Myocyte (in vitro differentiated cells): Measurements from ENCODE around the gene VPS37D. TPM values are rescaled to one million over a fixed set of nuclear protein-coding genes. Genes with fewer than 3 reads are reported as not detected.
"Not testable (repeated sequence)": the region's sequence is repeated elsewhere in the genome, so short reads cannot be mapped to it uniquely, and the experiment has no call there.

ENCODE experiments used
- DNase-seq: peaks from one replicate; pipeline ENCODE4 v3.0.0-alpha.2; 2012; ENCODE audit warnings: low read depth
- polyA plus RNA-seq: library from polyadenylated mRNA; unstranded; fragments of >200 nt; gene quantifications from one replicate; pipeline ENCODE4 v1.2.1, GENCODE V29; 2012; ENCODE audit warnings: missing spikeins
- total RNA-seq: library from RNA; depleted of rRNA; stranded (reverse); fragments of >200 nt; gene quantifications from 2 replicates; pipeline ENCODE4 v1.2.3, GENCODE V29; 2014

The VPS37D gene, protein sequence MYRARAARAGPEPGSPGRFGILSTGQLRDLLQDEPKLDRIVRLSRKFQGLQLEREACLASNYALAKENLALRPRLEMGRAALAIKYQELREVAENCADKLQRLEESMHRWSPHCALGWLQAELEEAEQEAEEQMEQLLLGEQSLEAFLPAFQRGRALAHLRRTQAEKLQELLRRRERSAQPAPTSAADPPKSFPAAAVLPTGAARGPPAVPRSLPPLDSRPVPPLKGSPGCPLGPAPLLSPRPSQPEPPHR
- 5.7 and 6.1 TPM in 2 replicates for total RNA-seq
- polyA plus RNA-seq, result 4.3 TPM

DNA sequence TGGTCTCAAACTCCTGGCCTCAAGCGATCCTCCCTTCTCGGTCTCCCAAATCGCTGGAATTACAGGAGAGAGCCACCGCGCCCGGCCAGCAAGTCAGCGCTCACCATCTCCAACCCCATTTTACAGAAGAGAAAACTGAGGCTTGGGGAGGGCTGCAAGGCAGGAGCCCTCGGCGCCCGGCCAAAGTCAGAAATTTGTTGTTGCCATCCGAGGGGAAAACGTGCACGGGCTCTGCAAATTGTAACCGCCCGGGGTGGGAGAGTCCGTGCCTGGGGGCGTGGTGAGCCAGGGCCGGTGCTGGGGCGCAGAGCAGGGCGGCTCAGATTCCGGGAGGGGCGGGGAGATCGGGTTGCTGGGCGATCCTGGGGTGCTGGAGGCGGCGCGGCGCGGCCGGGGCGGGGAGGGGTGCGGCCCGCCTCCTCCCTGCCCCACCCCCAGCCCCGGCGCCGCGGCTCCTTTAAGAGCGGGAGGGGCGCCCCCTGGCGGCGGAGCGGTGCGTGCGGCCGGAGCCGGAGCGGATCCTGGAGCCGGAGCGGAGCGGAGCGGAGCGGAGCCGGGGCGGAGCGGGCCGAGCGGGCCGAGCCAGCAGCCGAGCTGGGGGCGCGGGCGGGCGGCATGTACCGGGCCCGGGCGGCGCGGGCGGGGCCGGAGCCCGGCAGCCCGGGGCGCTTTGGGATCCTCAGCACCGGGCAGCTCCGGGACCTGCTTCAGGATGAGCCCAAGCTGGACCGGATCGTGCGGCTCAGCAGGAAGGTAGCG, at the start of gene VPS37D:
Gene VPS37D, plus strand, starts transcription at position 488 of the 759 bp plus-strand sequence. Its CDS starts 128 bp downstream, at position 616.
- DNase-seq, result peak; percentile 95

DNA sequence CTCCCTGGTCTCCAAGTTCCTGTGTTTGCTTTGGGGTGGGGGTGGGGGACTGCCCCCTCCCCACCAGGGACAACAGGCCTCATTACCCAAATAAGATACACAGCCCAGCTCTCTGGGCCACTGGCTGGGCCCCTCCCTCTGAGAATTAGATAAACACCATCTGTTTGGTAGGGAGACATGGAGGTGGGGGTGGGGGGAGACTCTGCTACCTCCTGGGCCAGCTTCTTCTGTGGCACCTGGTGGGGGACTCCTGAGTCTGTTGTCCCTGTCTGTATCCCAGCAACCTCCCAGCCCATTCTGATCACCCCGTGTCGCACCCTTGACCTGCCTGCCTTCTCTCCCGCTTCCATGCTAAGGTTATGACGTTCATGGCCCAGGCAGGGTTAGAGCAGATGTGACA, 49.1 kb upstream of the VPS37D start:
- no peak for DNase-seq

DNA sequence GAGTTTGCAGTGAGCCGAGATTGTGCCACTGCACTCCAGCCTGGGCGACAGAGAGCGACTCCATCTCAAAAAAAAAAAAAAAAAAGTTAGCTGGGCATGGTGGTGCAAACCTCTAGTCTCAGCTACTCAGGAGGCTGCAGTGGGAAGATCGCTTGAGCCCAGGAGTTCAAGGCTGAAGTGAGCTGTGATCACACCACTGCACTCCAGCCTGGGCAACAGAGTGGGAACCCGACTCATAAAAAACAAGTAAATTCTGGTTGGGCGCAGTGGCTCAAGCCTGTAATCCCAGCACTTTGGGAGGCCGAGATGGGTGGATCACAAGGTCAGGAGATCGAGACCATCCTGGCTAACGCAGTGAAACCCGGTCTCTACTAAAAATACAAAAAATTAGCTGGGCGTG, 48.2 kb upstream of the VPS37D start:
- DNase-seq, result not testable (repeated sequence)

DNA sequence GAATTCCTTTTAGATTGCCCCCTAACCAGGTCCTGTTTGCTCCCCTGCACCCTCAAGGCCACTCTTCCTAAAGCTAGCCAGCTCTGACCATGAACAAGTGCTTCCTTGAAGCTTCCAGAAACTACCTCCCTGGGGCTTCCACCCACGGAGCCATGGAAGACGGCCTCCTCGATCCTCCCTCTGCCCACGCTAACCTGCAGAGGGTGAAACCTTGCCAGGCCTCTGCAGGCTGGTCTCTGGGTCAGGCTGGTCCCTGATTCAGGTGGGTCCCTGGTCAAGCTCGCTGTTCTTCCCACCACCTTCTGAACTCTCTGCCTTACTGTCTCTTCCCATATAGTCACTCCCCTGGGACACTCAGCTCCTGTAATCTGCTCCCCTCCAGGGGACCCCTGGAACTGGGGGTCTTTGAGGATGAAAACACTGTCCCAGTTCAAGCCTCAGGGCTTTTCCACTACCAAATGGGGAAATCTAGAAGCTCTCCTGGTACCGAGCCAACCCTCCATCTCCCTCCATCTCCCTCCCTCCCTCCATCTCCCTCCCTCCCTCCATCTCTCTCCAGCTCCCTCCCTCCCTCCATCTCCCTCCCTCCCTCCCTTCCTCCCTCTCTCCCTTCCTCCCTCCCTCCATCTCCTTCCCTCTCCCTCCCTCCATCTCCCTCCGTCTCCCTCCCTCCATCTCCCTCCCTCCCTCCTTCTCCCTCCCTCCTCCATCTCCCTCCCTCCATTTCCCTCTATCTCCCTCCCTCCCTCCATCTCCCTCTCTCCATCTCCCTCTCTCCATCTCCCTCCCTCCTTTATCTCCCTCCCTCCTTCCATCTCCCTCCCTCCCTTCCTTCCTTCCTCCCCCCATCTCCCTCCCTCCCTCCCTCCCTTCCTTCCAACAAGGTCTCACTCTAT, 46.2 kb upstream of the VPS37D start:
- no peak for DNase-seq

DNA sequence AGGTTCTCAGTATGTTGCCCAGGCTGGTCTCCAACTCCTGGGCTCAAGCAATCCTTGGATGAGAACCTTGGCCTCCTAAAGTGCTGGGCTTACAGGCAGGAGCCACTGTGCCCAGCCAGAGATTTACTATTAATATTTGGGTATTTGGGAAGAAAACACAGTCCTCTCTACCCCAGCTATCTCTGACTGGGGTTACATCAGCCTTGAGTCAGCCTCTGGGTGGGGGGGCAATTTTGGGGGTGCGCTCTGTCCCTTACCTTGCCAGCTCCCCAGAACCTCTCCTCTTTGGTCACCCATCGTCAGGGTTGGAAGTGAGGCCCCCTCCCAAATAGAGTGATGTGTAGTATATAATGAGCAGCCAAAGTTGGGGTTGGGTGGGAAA, 45.1 kb upstream of the VPS37D start:
- no peak for DNase-seq

DNA sequence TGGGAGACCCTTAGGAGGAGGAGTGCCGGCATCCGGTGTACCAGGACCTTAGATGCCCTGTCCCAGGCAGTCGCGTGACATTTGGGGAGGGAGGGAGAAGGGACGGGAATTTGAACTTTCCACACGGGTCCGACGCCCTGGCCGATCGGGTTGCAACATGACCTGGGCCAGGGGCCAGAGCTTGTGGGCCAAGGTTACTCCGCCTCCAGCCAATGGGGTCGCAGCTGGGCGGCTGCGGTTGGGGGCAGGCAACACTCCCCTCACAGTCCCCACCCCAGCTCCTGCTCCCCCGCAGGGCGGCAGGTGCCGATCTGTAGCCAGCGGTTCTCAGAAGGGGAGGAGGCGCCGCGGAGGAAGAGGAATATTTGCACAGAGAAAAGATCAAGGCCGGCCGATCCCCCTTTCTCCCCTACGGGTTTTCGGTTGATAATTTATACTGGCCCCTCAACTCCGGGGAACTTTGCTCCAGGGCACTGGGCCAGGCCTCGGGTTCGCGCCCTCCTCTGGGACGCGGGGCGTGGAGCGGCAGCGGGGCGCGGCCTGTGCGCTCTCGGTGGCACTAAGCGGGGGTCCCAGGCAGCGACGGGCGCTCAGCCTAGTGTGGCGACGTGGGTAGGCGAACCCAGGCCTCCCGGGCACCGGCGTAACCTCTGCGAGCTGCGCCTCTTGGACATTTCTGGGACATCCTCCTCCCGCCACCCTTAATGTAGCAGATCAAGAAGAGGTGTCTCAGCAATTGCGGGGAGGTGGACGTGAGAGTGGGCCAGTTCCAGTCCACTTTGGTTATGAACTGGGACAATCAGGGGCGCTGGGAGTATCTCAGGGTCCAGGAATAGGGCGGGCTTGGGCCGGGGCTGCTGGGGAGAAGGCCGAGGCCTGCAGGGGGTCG, 44.5 kb upstream of the VPS37D start:
- peak; percentile 87 for DNase-seq

DNA sequence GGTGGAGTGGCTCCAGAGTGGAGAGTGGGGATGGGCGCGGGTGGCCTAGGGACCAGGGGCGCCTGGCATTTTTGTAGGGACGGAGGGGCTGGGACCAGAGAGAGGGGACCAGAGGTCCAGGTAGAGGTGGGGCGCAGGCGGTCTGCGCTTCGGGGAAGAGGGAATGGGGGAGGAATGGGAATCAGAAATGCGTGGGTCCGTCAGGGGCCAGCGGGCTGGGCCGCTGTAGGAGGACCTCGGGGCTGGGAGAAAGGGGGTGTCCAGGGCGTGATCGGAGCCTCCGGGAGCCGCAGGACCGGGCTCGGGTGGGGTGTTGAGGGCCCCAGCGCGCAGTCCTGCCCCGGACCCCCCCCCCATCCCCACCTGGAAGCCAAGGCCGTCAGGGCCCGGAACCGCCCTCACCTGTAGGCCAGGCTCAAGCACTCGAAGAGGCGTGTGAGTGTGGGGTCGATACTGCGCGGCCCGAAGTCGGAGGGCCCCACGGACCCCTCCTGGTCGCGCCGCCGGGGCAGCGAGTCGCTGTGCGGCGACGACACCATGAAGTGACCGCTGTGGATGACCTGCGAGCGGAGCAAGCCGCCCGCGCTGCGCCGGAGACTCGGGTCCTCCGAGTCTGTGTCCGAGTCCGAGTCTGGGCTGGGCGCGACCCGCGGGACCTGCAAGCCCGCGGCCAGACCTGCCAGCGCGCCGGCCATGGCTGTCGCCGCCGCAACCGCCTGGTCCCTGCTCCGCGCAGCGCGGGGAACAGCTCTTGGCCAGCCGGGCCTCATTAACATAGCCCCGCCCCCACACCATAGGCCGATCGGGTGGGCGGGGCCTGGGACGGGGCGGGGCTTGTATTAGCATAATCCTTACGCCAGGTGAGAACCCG, 43.6 kb upstream of the VPS37D start, which contains the start of gene MLXIPL:
Gene MLXIPL, minus strand, starts transcription at position 725 of the 871 bp plus-strand sequence. Its CDS starts 30 bp downstream, at position 695.
- peak; percentile 71 for DNase-seq

DNA sequence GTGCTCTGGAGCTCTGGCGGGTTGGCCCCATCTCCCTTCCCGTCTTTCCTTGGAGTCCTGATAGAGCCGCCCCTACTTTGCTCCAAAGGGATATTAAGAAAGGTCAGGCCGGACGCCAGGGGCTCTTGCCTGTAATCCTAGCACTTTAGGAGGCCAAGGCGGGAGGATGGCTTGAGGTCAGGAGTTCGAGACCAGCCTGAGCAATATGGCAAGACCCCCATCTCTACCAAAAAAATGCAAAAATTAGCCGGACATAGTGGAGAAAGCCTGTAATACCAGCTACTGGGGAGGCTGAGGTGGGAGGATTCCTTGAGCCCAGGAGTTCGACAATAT, 43.0 kb upstream of the VPS37D start:
- no peak for DNase-seq

DNA sequence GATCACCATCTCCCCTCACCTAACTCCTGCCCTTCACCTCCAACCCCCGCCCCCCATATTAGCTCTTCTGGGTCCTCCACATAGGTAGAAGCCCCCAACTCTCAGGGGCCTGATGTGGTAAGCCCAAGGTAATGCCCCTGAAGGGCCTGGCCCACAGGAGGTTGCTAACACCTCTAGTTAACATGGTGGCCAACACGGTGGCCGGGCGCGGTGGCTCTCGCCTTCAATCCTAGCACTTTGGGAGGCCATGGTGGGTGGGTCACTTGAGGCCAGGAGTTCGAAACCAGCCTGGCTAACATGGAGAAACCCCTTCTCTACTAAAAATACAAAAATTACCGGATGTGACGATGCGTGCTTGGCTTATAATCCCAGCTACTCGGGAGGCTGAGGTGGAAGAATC, 42.4 kb upstream of the VPS37D start:
- no peak for DNase-seq

DNA sequence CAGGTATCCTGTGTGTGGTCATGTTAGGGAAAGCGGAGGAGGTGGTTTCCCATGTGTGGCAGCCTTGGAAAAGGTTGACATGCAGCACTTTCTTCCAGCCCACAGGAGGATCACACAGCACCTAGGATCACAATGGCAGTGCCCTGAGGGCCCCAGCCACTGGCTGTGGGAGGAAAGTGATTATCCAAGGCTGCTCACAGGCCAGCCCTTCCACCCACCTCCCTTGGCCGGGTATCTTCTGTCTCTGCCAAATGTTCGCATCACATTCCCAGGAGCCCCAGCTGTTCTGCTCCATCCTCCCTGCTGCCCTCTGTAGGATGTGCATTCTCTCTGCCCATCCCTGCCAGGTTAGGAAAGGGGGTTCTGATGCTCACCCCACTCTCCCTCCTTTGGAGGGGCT, 40.8 kb upstream of the VPS37D start:
- peak; percentile 77 for DNase-seq

DNA sequence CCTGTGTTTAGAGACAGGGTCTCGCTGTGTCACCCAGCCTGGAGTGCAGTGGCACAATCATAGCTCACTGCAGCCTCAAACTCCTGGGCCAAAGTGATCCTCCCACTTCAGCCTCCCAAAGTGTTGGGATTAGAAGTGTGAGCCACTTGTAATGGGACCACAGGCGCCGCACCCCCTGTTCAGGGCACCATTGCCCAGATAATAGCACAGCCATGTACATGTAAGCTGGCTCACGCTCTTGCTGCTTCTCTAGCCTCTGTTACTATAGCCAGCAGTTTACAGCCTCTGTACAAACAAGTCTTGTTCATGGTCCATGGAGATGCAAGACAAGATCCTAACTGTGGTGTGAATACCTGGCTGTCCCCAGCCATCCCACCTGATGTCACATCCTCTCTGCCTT, 39.1 kb upstream of the VPS37D start:
- no peak for DNase-seq

DNA sequence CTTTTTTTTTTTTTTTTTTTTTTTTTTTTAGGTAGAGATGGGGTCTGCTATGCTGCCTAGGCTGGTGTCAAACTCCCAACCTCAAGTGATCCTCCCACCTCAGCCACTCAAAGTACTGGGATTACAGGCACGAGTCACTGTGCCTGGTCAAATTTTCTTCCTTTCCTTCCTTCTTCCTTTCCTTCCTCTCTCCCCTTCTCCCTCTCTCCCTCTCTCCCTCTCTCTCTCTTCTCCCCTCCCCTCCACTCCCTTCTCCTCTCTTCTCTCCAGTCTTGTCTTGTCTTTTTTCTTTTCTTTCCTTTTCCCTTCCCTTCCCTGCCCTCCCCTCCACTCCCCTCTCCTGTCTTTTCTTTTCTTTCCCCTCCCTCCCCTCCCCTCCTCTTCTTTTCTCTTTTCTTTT, 36.1 kb upstream of the VPS37D start:
- no peak for DNase-seq

DNA sequence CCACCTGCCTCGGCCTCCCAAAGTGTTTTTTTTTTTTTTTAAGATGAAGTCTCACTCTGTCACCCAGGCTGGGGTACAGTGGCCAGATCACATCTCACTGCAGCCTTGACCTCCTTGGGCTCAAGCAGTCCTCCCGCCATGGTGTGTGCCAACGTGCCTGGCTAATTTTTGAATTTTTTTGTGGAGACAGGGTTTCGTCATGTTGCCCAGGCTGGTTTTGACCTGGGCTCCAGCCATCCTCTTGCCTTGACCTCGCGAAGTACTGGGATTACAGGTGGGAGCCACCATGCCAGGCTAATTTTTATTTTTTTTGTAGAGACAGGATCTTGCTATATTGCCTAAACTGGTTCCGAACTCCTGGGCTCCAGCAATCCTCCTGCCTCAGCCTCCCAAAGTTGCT, 34.3 kb upstream of the VPS37D start:
- DNase-seq, result no peak

DNA sequence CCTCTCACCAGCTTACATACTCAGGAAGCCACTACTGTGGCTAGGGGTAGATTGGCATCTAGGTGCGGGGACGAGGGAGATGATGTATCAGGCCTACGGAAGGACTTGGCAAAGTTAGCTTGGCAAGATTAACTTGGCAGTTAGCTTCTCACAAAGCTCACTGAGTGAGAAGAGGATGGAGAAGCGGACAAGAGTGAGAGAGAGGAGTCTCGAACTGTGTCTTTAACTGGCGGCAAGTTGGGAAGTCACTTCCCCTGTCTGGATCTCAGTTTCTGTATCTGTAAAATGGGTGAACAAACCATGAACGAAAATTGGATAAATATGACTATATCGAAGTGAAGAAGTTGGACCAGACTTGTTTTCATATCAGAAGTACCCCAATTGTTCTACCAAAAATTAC, 33.8 kb upstream of the VPS37D start:
- DNase-seq, result no peak

DNA sequence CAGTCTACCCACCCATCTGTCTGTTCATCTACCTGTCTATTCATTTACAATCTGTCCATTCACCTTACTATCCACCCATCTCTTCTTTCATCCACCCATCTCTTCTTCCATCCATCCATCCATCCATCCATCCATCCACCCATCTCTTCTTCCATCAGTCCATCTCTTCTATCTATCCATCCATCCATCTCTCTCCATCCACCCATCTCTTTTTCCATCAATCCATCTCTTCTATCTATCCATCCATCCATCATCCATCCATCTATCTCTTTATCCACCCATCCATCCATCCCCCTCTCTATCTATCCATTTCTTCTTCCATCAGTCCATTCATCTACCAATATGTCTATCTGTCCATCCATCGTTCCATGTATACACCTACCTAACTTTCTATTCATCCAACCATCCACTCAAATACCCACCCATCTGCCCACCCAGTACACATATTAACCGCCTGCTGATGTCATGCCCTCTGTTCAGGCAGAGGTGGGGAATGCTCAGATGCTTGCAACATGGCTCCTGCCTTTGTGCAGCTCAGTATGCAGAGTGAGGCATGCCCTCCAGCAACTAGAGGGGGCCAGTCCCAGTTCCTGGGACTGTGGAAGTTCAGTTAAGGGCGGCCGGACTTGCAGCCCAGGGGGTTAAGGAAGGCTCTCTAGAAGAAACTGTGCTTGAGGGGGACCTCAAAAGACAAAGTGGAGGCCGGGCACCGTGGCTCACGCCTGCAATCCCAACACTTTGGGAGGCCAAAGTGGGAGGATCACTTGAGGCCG, 32.0 kb upstream of the VPS37D start:
- no peak for DNase-seq

DNA sequence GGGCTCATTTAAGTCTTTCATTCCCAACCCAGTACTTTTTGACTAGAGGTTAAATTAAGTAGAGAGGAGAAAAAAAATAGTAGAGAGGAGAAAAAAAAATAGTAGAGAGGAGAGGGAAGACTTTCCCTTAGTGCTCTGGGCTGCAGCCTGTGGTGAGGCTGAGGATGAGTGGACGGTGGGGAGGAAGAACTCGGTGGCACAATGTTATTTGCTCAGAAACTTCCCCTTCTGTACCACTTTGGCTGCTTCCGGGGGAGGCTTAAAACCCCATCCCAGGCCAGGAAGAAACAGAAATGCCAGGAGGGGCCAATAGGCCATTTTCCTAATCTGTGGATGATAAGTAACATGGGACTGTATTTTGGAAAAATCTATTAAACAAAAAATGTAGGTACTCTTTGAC, 28.7 kb upstream of the VPS37D start:
- no peak for DNase-seq

DNA sequence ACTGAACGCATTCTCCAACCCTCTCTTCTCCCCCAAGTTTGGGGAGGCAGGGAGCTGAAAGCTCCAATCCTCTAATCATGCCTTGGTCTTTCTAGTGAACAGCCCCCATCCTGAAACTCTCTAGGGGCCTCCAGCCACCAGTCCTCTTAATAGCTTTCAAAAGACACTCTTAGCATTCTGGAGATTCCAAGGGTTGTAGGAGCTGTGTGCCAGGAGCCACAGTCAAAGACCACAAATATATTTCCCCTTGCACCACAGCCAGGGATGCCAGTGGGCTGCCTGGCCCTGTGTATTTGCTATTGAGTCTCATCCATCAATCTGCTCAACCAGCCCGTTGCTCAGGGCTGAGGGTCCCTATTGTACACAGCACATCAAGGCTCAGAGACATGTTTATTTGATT, 24.8 kb upstream of the VPS37D start:
- peak; percentile 89 for DNase-seq

DNA sequence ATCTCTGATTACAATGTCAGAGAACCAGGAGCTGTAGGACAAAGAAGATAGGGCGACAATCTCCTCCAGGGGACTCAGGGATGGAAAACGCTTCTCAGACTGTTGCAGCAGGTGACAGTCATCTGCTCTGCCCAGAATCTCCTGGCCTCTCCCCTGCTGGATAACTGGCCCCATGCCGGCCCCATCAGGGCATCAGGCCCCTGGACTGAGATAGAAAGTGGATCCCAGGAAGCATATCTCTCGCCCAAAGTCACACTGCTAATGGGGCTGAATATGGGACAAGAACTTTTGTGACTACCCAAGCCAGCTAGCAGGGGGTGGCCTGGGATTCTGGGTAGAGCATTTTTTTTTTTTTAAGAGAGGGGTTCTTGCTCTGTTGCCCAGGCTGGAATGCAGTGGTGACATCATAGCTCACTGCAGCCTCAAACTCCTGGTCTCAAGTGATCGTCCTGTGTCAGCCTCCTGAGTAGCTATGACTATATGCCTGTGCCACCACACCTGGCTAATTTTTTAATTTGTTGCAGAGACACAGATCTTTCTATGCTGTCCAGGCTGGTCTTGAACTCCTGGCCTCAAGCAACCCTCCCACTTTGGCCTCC, 22.8 kb upstream of the VPS37D start:
- DNase-seq, result no peak
